H9 (cell line): ENCODE data around the gene PLCB1. TPM values are rescaled to one million over a fixed set of nuclear protein-coding genes. Genes with fewer than 3 reads are reported as not detected.

Experiments
- DNase-seq: peaks from one replicate; pipeline ENCODE4 v3.0.0-alpha.2; 2017
- H2AFZ ChIP-seq: one replicate; pipeline ENCODE4 v1.6.1; 2013; ENCODE audit warnings: mild to moderate bottlenecking, low read length, control low read depth, moderate library complexity
- H2AK5ac ChIP-seq: 2 replicates; pipeline ENCODE4 v1.6.1; 2013; ENCODE audit warnings: low read length, control low read depth, mixed read lengths; ENCODE audit not compliant: insufficient read length
- H2BK120ac ChIP-seq: one replicate; pipeline ENCODE4 v1.6.1; 2013; ENCODE audit warnings: low read depth, mild to moderate bottlenecking, low read length, control low read depth, inconsistent platforms; ENCODE audit not compliant: poor library complexity, severe bottlenecking
- H2BK12ac ChIP-seq: 2 replicates; pipeline ENCODE4 v1.6.1; 2013; ENCODE audit warnings: low read length, control low read depth, mixed read lengths, low read depth; ENCODE audit not compliant: insufficient read length
- H2BK15ac ChIP-seq: 2 replicates; pipeline ENCODE4 v1.6.1; 2013; ENCODE audit warnings: low read depth, low read length, control low read depth
- H2BK20ac ChIP-seq: one replicate; pipeline ENCODE4 v1.6.1; 2013; ENCODE audit warnings: low read depth, mild to moderate bottlenecking, low read length, control low read depth, inconsistent platforms; ENCODE audit not compliant: poor library complexity, severe bottlenecking
- H2BK5ac ChIP-seq: 2 replicates; pipeline ENCODE4 v1.6.1; 2013; ENCODE audit warnings: low read length, control low read depth, mixed read lengths; ENCODE audit not compliant: insufficient read length
- H3K14ac ChIP-seq: 2 replicates; pipeline ENCODE4 v1.6.1; 2013; ENCODE audit warnings: low read length, control low read depth; ENCODE audit not compliant: insufficient read depth
- H3K18ac ChIP-seq: 2 replicates; pipeline ENCODE4 v1.6.1; 2013; ENCODE audit warnings: low read depth, mild to moderate bottlenecking, mixed read lengths, low read length, control low read depth; ENCODE audit not compliant: insufficient read length
- H3K23ac ChIP-seq: 2 replicates; pipeline ENCODE4 v1.6.1; 2013; ENCODE audit warnings: low read length, control low read depth, mixed read lengths, low read depth; ENCODE audit not compliant: insufficient read length
- H3K23me2 ChIP-seq: 2 replicates; pipeline ENCODE4 v1.6.1; 2013; ENCODE audit warnings: low read depth, mild to moderate bottlenecking, mixed read lengths, low read length, control low read depth; ENCODE audit not compliant: insufficient read length, poor library complexity, severe bottlenecking
- H3K27ac ChIP-seq: 2 replicates; pipeline ENCODE4 v1.5.1; 2013; ENCODE audit warnings: low read length, control low read depth, mixed read lengths, low read depth; ENCODE audit not compliant: insufficient read length
- H3K27me3 ChIP-seq: 2 replicates; pipeline ENCODE4 v1.6.1; 2013; ENCODE audit warnings: low read length, control low read depth, inconsistent platforms; ENCODE audit not compliant: insufficient read depth
- H3K4ac ChIP-seq: 2 replicates; pipeline ENCODE4 v1.6.1; 2013; ENCODE audit warnings: low read depth, mild to moderate bottlenecking, control low read depth, inconsistent platforms, low read length, moderate library complexity
- H3K4me1 ChIP-seq: 2 replicates; pipeline ENCODE4 v1.6.1; 2013; ENCODE audit warnings: low read length, control low read depth, inconsistent platforms; ENCODE audit not compliant: insufficient read depth
- H3K4me2 ChIP-seq: 2 replicates; pipeline ENCODE4 v1.6.1; 2013; ENCODE audit warnings: low read length, control low read depth, mixed read lengths; ENCODE audit not compliant: insufficient read length, insufficient read depth
- H3K56ac ChIP-seq: 2 replicates; pipeline ENCODE4 v1.6.1; 2013; ENCODE audit warnings: low read depth, mild to moderate bottlenecking, mixed read lengths, low read length, control low read depth; ENCODE audit not compliant: insufficient read length
- H3K79me1 ChIP-seq: 2 replicates; pipeline ENCODE4 v1.6.1; 2013; ENCODE audit warnings: low read depth, mild to moderate bottlenecking, moderate library complexity, low read length, control low read depth, inconsistent platforms; ENCODE audit not compliant: insufficient read depth, poor library complexity, severe bottlenecking
- H3K79me2 ChIP-seq: 2 replicates; pipeline ENCODE4 v1.6.1; 2013; ENCODE audit warnings: low read length, control low read depth, inconsistent platforms; ENCODE audit not compliant: insufficient read depth
- H3K9ac ChIP-seq: 2 replicates; pipeline ENCODE4 v1.6.1; 2013; ENCODE audit warnings: low read length, control low read depth, mixed read lengths; ENCODE audit not compliant: insufficient read length; ENCODE audit errors: extremely low read depth
- H3K9me3 ChIP-seq: one replicate; pipeline ENCODE4 v1.6.1; 2013; ENCODE audit warnings: low read depth, low read length, inconsistent platforms; ENCODE audit not compliant: control insufficient read depth
- H3T11ph ChIP-seq: one replicate; pipeline ENCODE4 v1.6.1; 2013; ENCODE audit warnings: mild to moderate bottlenecking, low read length, control low read depth, inconsistent platforms
- H4K20me1 ChIP-seq: one replicate; pipeline ENCODE4 v1.6.1; 2013; ENCODE audit not compliant: control insufficient read depth, insufficient read length, insufficient read depth
- H4K5ac ChIP-seq: 2 replicates; pipeline ENCODE4 v1.6.1; 2013; ENCODE audit warnings: low read depth, mild to moderate bottlenecking, mixed read lengths, low read length, control low read depth; ENCODE audit not compliant: insufficient read length
- H4K8ac ChIP-seq: replicated peaks from 2 replicates; pipeline ENCODE4 v1.6.1; 2013; ENCODE audit warnings: low read length, control low read depth, mixed read lengths, low read depth; ENCODE audit not compliant: insufficient read length
- H4K91ac ChIP-seq: 2 replicates; pipeline ENCODE4 v1.6.1; 2013; ENCODE audit warnings: low read depth, mild to moderate bottlenecking, moderate library complexity, mixed read lengths, low read length, control low read depth; ENCODE audit not compliant: insufficient read length
- H3K27ac Mint-ChIP-seq, 3 experiments: 2 replicates in 2 of 3; 3 replicates in 1 of 3; pipeline ENCODE4 v1.8.0; 2020 to 2021; ENCODE audit warnings: mixed read lengths in 3 of 3, mild to moderate bottlenecking in 1 of 3, moderate library complexity in 1 of 3
- H3K27me3 Mint-ChIP-seq: 2 replicates; pipeline ENCODE4 v1.8.0; 2021; ENCODE audit warnings: low read depth, mild to moderate bottlenecking, moderate library complexity, mixed read lengths
- H3K36me3 Mint-ChIP-seq, 3 experiments: 2 replicates in 2 of 3; 3 replicates in 1 of 3; pipeline ENCODE4 v1.8.0; 2020 to 2021; ENCODE audit warnings: low read depth in 3 of 3, mixed read lengths in 3 of 3; ENCODE audit not compliant: insufficient read depth in 1 of 3
- H3K4me1 Mint-ChIP-seq, 2 experiments: 2 replicates each; pipeline ENCODE4 v1.8.0; 2020; ENCODE audit warnings: mixed read lengths in 2 of 2
- H3K4me3 Mint-ChIP-seq, 2 experiments: 2 replicates in 1 of 2; 3 replicates in 1 of 2; pipeline ENCODE4 v1.8.0; 2020 to 2021; ENCODE audit warnings: mild to moderate bottlenecking in 2 of 2, mixed read lengths in 2 of 2, moderate library complexity in 1 of 2
- H3K9me3 Mint-ChIP-seq, 2 experiments: 2 replicates in 1 of 2; 3 replicates in 1 of 2; pipeline ENCODE4 v1.8.0; 2020; ENCODE audit warnings: mild to moderate bottlenecking in 2 of 2, mixed read lengths in 2 of 2, moderate library complexity in 1 of 2
- CTCF ChIP-seq: fragments of 200-600 bp; sonication (generic); conservative IDR thresholded peaks from 3 replicates; pipeline ENCODE4 v1.8.0; 2021; ENCODE audit warnings: antibody characterized with exemption, mild to moderate bottlenecking
- total RNA-seq: library from RNA; stranded (reverse); gene quantifications from 2 replicates; pipeline ENCODE4 v1.2.1, GENCODE V29; 2021

Gene PLCB1
- total RNA-seq, 1 experiment from 2014 or later = 11.5 TPM

- Histone ChIP-seq H3K27ac (no peak overlapping the region), H3K9ac (no peak overlapping the region), H4K91ac (no peak overlapping the region), H4K8ac (no peak overlapping the region), H3T11ph (no peak overlapping the region), H3K56ac (no peak overlapping the region), H2BK12ac (no peak overlapping the region), H4K5ac (no peak overlapping the region), H3K79me2 (no peaks in the 10 kb centered on the region), H3K79me1 (no peaks in the 10 kb centered on the region), H3K23ac (no peak overlapping the region), H3K14ac (no peak overlapping the region), H3K27me3 (no peaks in the 10 kb centered on the region), H3K4ac (no peak overlapping the region), H2AK5ac (no peak overlapping the region), H3K4me1 (no peaks in the 10 kb centered on the region), H3K9me3 (no peaks in the 10 kb centered on the region), H4K20me1 (no peaks in the 10 kb centered on the region), H3K4me2 (no peak overlapping the region), H2AFZ (no peak overlapping the region), H3K23me2 (no peaks in the 10 kb centered on the region), H2BK5ac (no peak overlapping the region), H2BK20ac (no peak overlapping the region), H2BK120ac (no peak overlapping the region), H2BK15ac (no peak overlapping the region), H3K18ac (no peak overlapping the region)
- H3K27me3 Mint-ChIP-seq = no peaks in the 10 kb centered on the region
- H3K9me3 Mint-ChIP-seq = no peaks in the 10 kb centered on the region
- no peak for DNase-seq
- no peak overlapping the region for H3K4me3 Mint-ChIP-seq
- H3K27ac Mint-ChIP-seq = no peak overlapping the region
- no peaks in the 10 kb centered on the region for H3K36me3 Mint-ChIP-seq
- H3K4me1 Mint-ChIP-seq = no peaks in the 10 kb centered on the region
- no peak for TF ChIP-seq CTCF
These were observed 603.6 kb downstream of the PLCB1 start for GRCh38 chr20:8735674-8736073.
